RWPE1 (cell line): Measurements from ENCODE around the gene DR1.

Source experiments
- CTCF ChIA-PET: fragments of 350-600 bp; sonication (Branson Sonifier 250); formaldehyde crosslinking; extraction: SDS; loops from one replicate; lab custom pipeline; 2021; lab: Yijun Ruan, JAX
- POLR2A ChIA-PET: fragments of 400-600 bp; formaldehyde crosslinking; extraction: SDS; loops from one replicate; lab custom pipeline; 2020; ENCODE audit warnings: antibody characterized with exemption; ENCODE audit not compliant: low non-redundant PET; lab: Yijun Ruan, JAX
- DNase-seq: peaks from one replicate; pipeline ENCODE4 v3.0.0; 2012; ENCODE audit warnings: low spot score
- H3K27ac ChIP-seq: fragments of 450-650 bp; 2 replicates; pipeline ENCODE4 v1.5.1; 2017
- TF ChIP-seq, protein P1 (sequence below): fragments of 450-650 bp; conservative IDR thresholded peaks from 2 replicates; pipeline ENCODE4 v1.5.1; 2017; ENCODE audit warnings: low read depth, mild to moderate bottlenecking

Gene DR1

DNA sequence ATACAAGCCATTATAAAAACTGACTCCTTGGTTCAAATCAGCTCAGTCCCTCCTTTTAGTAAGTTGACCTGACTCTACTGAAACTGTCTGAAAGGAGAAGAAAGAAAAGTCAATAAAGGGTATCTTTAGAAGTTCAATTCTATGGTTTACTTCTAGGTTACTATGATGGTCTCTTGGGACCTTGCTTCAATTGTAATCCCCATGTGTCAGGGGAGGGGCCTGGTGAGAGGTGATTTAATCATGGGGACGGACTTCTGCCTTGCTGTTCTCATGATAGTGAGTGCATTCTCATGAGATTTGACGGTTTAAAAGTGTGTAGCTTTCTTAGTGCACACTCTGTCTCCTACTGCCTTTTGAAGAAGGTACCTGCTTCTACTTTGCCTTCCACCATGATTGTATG lies 70.5 kb downstream of the DR1 start:
- CTCF ChIA-PET: no interaction called here
- no peak overlapping the region for H3K27ac ChIP-seq
- TF ChIP-seq, protein P1, sequence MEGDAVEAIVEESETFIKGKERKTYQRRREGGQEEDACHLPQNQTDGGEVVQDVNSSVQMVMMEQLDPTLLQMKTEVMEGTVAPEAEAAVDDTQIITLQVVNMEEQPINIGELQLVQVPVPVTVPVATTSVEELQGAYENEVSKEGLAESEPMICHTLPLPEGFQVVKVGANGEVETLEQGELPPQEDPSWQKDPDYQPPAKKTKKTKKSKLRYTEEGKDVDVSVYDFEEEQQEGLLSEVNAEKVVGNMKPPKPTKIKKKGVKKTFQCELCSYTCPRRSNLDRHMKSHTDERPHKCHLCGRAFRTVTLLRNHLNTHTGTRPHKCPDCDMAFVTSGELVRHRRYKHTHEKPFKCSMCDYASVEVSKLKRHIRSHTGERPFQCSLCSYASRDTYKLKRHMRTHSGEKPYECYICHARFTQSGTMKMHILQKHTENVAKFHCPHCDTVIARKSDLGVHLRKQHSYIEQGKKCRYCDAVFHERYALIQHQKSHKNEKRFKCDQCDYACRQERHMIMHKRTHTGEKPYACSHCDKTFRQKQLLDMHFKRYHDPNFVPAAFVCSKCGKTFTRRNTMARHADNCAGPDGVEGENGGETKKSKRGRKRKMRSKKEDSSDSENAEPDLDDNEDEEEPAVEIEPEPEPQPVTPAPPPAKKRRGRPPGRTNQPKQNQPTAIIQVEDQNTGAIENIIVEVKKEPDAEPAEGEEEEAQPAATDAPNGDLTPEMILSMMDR: no peak
- DNase-seq: no peak
- POLR2A ChIA-PET: no interaction called here
